Embryonic facial prominence (tissue), 1 donor: Measurements from ENCODE around the gene MYBPC2.
"Not testable (repeated sequence)": the region's sequence is repeated elsewhere in the genome, so short reads cannot be mapped to it uniquely, and the experiment has no call there.

Experiments used
- DNase-seq: peaks from one replicate; pipeline ENCODE4 v3.0.0-alpha.2; 2016; ENCODE audit errors: extremely low spot score

Gene MYBPC2

GRCh38 chr19:50428772-50429463 is 3.8 kb upstream of the MYBPC2 start:
- no peak for DNase-seq

DNA sequence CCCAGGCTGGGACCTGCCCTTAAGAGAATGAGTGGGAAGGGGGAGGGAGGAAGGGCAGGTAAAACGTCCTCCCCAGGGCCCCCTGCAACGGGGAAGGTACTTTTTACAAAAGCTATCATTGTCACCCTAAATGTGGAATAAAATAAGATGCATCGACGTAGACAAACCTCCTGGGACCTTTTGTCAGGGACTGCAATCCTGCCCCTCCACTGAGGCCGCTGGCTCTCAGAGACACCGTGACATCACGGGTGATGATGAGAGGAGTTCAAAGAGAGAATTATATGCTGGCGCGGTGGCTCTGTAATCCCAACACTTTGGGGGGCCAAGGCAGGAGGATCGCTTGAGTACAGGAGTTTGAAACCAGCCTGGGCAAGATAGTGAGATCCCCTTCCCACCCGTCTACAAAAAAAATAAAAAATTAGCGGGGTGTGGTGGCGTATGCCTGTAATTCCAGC is 1.8 kb upstream of the MYBPC2 start:
- DNase-seq = no peak

- peak; percentile 73 for DNase-seq
Observed at GRCh38 chr19:50431343-50432220, 1.1 kb upstream of the MYBPC2 start.

GRCh38 chr19:50433201-50434180 is 799 bp downstream of the MYBPC2 start:
- DNase-seq = no peak

DNA sequence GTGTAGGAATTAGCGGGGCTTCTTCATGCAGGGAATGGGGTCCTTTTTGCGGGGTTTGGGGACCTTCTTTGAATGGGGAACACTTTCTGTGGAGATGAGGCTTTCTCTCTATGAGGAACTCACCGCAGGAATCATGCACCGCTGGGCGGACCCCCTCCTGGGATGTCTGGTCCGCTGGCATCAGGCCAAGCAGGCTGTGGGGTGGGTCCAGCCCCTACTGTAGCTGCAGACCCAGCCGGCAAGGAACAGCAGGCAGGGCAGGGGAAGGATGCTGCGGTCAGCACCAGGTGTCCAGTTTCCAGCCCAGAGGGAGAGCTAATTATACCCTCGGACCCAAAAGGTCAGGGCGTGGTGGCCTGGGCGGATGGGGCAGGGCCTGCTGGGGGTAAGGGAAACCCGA is 1.8 kb downstream of the MYBPC2 start:
- no peak for DNase-seq

DNA sequence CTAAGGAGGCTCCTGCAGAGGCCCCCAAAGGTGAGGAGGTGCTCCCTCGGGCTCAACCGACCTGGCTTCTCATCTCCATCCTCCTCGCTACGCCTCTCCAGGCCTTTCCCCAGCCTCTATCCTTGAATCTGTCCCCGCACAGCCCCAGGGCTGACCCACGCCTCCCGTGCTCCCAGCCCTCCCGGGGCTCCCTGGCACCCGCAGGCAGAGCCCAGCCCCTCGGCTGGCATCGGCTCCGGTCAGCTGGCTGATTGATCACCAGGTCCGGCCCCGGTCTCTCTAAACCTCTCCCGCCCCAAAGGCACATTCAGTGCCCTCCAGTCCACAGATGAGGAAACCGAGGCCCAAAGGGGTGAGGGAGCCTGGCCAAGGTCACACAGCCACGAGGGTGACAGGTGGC is 2.5 kb downstream of the MYBPC2 start:
- no peak for DNase-seq

DNA sequence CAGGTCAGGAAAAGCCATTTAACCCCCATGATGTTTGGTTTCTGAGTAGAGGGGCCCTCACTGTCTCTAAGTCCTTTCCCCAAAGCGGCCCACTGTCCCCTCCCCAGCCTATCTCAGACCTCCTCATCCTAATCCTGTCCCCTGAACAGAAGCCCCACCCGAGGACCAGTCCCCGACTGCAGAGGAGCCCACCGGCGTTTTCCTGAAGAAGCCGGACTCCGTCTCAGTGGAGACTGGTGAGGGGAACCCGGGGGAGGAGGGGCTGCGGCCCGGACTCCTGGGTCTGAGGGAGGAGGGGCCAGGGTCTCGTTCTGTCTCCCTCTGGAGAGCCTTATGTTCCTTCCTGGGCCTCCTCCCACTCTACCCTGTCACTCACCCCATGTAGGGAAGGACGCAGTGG is 2.9 kb downstream of the MYBPC2 start:
- DNase-seq = no peak

GRCh38 chr19:50437862-50438449 is 5.3 kb downstream of the MYBPC2 start:
- no peak for DNase-seq

DNA sequence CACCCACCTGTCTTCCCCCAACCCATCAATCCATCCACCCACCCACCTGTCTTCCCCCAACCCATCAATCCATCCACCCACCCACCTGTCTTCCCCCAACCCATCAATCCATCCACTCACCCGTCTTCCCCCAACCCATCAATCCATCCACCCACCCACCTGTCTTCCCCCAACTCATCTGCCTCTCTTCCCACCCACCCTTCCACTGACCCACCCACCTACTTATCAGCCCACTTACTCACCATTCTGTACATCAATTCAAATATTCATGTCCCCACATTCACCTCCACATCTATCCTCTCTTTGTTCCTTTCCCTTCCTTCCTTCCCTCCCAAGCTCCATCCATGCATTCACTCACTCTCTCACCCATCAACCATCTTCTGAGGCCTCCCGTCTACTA is 6.4 kb downstream of the MYBPC2 start:
- not testable (repeated sequence) for DNase-seq

- DNase-seq = no peak
Observed at GRCh38 chr19:50444059-50444458, 11.4 kb downstream of the MYBPC2 start.

GRCh38 chr19:50447053-50447452 is 14.4 kb downstream of the MYBPC2 start:
- no peak for DNase-seq

DNA sequence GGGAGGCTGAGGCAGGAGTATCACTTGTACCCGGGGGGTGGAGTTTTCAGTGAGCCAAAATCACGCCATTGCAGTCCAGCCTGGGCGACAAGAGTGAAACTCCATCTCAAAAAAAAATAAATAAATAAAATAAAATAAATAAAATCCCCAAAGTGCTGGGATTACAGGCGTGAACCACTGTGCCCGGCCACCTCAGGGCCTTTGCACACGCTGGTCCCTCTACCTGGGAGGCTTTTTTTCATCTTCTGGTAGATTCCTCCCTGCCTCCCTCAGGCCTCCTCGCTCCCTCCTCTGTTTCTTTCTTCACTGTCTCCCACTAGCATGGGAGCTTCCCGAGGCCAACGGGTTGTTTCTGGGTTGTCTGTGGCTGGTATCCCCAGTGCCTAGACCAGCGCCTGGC is 15.1 kb downstream of the MYBPC2 start:
- no peak for DNase-seq

DNA sequence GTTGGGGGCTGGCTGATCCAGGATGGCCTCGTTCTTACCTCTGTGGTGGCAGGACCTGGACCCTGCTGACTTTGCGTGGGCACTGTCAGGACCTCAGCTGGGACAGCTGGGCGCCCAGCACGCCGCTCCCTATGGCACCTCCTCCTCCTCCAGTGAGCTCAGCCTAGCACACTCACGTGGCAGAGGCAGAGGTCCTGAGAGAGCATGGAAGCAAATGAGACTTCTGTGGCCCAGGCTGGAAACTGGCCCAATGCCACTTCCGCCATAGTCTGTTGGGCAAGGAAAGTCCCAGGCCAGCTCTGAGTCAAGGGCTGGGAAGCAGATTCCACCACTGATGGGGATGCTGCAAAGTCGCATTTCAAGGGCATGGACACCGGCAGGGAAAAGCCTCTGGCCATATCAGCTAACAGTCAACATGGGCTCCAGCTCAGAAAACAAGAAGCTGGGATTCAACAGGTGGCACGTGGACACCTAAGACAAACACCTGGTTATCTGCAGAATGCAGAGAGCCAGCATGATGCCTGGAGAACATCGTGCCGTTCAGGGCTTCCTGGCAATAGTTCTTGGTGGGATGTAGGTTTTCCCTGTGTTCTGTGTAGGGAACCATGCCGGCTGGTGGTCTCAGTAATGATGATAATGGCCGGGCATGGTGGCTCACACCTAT is 16.7 kb downstream of the MYBPC2 start:
- no peak for DNase-seq

DNA sequence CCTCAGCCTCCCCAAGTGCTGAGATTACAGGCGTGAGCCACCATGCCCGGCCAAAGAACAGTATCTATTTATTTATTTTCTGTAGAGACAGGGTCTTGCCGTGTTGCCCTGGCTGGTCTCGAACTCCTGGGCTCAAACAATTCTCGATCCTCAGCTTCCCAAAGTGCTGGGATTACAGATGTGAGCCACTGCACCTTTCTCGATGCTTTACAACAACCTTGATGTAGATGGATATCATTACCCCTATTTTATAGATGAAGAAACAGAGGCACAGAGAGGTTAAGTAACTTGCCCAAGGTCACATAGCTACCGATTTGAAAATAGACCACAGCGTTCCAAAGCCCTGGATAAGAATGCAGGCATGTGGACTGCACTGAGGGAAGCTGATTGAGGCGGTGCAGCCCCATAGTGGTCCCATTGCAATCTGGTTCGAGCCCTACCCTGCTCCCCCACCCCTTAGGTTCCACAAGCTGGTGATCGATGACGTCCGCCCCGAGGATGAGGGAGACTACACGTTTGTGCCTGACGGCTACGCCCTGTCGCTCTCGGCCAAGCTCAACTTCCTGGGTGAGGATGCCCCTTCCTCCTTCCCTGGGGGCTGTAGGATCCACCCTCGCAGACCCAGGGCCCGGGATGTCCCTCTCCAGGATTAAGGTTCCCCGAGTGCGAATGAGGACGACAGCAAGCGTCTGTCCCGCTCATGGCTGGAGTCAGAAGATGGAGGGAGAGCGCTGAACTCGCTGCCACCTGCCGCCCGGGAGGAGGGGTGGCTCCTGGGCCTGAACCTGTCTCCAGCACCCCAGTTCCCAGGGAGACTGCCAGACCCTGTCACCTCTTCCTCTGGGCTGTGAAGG is 17.9 kb downstream of the MYBPC2 start:
- DNase-seq = no peak

GRCh38 chr19:50451223-50451534 is 18.5 kb downstream of the MYBPC2 start:
- DNase-seq = no peak

DNA sequence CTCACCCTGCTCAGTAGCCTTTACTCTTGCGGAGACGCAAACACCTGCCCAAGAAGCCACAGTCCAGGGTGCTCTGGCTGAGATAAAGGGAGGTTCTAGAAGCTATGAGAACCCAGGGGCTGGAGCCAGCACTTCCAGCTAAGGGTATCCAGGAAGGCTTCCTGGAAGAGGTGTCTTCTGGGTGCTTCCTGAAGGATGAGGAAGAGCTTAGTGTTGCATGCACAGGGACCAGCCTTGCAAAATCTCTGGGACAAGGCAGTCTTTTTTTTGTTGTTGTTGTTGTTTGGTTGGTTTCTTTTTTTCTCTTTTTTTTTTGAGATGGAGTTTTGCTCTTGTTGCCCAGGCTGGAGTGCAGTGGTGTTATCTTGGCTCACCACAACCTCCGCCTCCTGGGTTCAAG is 20.6 kb downstream of the MYBPC2 start:
- no peak for DNase-seq

GRCh38 chr19:50455992-50456391 is 23.3 kb downstream of the MYBPC2 start:
- DNase-seq = no peak

- DNase-seq = no peak
Observed at GRCh38 chr19:50457300-50457699, 24.6 kb downstream of the MYBPC2 start.

DNA sequence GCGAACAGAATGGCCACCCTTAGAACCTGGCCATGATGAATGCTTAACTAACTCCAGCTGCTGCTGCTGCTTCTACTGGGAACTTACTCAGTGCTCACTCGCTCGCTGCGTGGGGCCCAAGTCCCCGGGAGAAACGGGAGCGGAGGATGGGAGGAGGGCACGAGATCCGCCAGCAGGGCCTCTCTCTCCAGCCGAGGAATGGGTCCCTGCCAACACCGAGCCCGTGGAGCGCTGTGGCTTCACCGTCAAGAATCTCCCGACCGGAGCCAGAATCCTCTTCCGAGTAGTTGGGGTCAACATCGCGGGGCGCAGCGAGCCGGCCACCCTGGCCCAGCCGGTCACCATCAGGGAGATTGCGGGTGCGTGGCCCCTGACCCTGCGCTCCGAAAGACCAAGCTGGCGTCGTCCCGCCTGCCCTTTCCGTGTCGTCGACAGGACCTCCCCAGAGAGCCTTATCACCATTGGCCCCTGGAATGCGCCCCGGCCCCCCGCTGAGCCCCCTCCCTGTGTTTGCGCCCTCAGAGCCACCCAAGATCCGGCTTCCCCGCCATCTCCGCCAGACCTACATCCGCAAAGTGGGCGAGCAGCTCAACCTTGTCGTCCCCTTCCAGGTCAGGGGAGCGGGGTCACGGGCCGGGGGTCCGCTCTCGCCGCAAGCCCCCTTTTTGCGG is 25.8 kb downstream of the MYBPC2 start:
- DNase-seq = no peak

DNA sequence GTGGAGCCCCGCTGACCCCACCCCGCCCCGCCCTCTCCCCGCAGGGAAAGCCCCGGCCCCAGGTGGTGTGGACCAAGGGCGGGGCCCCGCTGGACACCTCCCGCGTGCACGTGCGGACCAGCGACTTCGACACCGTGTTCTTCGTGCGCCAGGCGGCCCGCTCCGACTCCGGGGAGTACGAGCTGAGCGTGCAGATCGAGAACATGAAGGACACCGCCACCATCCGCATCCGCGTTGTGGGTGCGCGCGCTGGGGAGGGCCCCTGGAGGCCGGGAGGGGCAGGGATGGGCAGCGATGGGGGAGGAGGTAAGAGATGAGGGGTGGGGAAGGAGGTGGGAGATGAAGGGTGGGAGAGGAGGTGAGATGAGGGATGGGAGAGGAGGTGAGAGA is 26.4 kb downstream of the MYBPC2 start:
- DNase-seq = no peak
